Fibroblast of lung (primary cell): ENCODE measurements around the gene VTA1.

ENCODE experiments used
- EZH2 ChIP-seq: IDR thresholded peaks from 2 replicates; pipeline ENCODE4 v1.5.1; 2012; ENCODE audit warnings: low read length, control low read depth, mild to moderate bottlenecking; ENCODE audit errors: missing control alignments
- TF ChIP-seq, protein P1 (sequence below), 2 donors: IDR thresholded peaks in 1 of 2; conservative IDR thresholded peaks in 1 of 2; 1 replicate in 1 of 2; 2 replicates in 1 of 2; pipeline ENCODE4 v1.5.1; 2011 to 2012; ENCODE audit warnings: low read length in 2 of 2, control low read depth in 1 of 2, inconsistent platforms in 1 of 2, low read depth in 1 of 2, mild to moderate bottlenecking in 1 of 2

DNA sequence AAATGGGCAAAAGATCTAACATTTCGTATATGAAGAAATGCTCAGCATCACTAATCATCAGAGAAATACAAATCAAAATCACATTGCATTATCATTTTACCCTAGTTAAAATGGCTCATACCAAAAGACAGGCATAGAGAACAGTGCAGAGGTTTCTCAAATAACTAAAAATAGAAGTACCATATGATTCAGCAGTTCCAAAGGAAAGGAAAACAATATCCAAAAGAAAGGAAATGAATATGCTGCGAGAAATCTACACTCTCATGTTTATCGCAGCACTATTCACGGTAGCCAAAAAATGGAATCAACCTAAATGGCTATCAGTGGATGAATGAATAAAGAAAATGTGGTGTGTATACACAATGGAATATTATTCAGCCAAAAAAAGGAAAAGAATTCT lies 63.5 kb downstream of the VTA1 start:
- TF ChIP-seq, protein P1, sequence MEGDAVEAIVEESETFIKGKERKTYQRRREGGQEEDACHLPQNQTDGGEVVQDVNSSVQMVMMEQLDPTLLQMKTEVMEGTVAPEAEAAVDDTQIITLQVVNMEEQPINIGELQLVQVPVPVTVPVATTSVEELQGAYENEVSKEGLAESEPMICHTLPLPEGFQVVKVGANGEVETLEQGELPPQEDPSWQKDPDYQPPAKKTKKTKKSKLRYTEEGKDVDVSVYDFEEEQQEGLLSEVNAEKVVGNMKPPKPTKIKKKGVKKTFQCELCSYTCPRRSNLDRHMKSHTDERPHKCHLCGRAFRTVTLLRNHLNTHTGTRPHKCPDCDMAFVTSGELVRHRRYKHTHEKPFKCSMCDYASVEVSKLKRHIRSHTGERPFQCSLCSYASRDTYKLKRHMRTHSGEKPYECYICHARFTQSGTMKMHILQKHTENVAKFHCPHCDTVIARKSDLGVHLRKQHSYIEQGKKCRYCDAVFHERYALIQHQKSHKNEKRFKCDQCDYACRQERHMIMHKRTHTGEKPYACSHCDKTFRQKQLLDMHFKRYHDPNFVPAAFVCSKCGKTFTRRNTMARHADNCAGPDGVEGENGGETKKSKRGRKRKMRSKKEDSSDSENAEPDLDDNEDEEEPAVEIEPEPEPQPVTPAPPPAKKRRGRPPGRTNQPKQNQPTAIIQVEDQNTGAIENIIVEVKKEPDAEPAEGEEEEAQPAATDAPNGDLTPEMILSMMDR (conservative IDR thresholded peaks at IDR 0.05 in 1 of 2, IDR thresholded peaks at IDR 0.05 in 1 of 2; ENCODE audit: low read depth in 1 of 2, low read length in 2 of 2): no peak
- no peak for TF ChIP-seq EZH2
